HG02973 (cell line): ENCODE measurements around the gene ATG7.
"Not testable (repeated sequence)": the region's sequence is repeated elsewhere in the genome, so short reads cannot be mapped to it uniquely, and the experiment has no call there.

Experiments
- ATAC-seq: cut with Tn5 transposase; IDR thresholded peaks from one replicate; pipeline ENCODE4 v1.9.1; 2021; ENCODE audit warnings: moderate library complexity; ENCODE audit not compliant: unreplicated experiment

Gene ATG7

DNA sequence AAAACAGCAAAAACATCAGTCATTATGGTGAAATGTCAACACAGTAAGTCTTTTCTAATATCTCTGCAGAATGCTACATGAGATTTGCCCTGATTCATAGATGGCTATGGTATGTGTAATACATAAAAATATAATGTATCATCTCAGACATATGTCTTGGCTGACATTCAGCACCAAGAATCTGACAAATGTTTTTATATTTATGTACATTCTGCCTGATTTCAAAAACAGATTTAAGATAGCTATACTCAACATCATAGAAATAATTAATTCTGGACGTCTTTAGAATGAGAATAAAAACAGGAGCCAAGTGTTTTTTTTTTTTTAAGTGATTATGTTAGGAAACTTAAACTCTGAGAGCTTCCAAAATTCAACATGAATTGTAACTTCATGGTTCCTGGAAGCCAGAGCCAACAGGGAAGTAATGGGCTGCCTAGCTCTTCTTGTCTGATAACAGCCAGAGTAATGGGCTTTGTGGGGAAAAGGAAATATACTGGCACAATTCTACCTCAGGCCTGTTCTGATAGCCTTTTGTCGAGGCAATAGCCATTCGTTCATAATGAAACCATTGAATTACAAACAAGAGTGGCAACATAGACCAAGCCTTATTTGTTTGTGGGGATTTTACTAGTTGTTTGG, 187.1 kb downstream of the ATG7 start:
- ATAC-seq: no peak

DNA sequence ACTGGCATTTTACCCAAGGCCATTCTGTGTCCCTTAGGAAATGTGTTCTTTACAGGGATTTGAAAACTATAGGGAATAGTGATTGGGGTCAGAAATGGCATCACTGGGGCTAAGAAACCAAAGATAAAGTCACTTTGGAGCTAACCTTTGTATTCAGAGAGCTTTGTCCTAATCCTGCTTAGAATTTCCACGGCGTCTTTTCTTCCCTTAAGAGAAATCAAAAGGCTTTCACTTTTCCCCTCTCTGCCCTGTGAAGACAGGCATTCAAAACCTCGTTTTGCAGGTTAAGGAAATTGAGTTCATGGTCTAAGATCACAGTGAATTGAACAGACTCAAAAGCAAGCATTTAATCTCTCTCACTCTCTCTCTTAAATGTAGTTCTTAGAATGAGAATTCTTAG, 189.0 kb downstream of the ATG7 start:
- no peak for ATAC-seq

DNA sequence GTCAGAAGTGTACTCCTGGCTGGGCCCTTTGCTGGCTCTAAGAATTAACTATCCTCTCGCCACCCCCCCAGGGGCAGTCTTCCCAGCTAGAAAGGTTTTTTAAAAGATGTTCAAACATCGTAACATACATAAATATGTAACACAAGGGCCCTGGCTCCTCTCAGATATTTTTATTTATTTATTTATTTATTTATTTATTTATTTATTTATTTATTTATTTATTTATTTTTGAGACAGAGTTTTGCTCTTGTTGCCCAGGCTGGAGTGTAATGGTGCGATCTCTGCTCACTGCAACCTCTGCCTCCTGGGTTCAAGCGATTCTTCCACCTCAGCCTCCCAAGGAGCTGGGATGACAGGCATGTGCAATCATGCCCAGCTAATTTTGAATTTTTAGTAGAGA, 190.5 kb downstream of the ATG7 start:
- ATAC-seq: not testable (repeated sequence)

DNA sequence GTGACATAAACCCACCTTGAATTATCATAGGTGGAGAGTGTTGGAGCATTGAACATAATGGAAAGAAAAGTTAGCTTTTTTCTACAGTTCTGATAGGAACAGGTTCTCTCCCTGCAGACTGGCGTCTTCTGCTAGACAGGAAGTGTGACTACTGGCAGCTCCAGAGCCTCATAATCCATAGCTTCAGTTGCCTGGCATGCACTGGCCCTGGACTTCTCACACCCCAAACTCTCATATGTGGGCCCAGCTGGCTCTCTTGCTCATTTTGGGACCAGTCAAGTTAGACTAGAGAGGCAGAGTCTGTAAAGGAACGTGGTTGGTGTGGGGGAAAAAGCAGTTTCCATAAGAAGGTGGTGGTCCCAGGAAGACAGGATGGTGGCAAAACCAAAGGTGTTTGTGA, 191.4 kb downstream of the ATG7 start:
- ATAC-seq: no peak

DNA sequence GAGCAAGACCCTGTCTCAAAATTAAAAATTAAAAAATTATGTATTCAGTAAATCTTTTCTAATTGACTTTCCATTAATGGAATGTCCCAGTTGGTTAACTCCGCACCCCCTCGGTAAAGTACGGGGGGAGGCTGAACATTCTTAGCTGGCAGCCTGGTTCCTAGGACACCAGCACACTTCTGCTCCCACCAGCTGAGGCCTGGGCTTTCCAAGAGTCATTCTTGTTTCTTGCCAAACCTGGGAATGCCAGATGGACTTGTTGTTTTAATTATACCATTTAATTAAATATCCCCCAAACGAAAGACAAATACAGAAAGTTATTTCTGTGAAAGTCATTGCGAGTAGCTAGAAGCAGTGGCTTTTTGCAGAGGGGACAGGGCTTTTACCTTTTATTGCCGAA, 192.2 kb downstream of the ATG7 start:
- ATAC-seq: no peak

DNA sequence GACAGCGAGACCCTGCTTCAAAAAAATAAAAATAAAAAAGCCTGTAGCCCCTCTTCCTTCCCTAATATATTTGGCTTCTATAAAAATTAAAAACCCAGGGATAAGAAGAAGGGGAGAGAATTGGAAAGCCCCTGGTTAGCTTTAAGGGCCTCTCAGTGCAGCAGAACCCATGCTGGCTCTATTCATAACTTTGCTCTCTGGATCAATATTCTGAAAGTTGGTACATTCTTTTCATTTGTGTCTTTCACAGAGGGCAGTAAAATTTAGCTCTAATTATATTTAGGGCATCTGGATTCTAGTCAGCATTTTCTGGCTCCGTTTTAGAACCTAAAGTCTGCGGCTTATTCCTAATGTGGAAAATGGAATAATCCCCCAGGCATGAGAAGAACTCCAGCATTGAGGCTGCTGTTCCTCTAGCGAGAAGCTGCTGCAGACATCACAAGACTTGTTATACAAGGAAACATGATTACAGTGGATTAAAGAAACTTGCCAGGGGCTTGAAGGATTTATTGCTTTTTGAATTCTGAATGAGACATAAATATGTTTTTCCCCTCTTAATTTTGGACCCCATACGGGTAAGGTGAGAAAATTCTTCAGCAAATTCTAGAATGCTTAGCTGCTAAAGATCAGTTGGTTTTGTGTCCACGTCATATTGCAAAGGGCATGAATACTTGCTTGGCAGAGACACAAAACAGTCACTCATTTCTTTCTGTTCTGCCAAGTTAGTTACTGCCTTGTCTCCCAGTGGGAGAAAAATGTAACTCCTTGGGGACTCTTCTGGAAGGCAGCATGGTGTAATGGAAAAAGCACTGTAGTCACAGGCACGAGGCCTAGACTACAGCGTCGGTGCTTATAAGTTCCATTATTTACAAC, 193.8 kb downstream of the ATG7 start:
- ATAC-seq: no peak

DNA sequence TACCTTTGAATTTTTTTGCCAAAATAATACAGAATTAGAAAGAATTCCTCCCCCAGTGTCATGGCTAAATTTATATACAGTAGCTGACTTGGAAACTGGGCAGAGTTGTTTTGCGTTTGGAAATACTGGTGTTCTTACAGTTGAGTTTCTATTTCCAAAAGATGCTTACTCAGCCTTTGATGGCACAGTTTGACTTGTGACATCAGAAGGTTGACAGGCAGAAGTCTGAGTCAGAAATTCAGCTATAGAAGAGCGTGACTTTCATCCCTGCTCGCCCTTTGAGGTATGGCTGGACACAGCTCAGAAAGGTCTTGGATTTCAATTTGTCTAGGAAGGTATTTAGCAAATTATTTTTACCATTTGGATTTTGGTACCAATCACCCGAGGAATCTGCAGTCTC, 195.7 kb downstream of the ATG7 start:
- no peak for ATAC-seq

DNA sequence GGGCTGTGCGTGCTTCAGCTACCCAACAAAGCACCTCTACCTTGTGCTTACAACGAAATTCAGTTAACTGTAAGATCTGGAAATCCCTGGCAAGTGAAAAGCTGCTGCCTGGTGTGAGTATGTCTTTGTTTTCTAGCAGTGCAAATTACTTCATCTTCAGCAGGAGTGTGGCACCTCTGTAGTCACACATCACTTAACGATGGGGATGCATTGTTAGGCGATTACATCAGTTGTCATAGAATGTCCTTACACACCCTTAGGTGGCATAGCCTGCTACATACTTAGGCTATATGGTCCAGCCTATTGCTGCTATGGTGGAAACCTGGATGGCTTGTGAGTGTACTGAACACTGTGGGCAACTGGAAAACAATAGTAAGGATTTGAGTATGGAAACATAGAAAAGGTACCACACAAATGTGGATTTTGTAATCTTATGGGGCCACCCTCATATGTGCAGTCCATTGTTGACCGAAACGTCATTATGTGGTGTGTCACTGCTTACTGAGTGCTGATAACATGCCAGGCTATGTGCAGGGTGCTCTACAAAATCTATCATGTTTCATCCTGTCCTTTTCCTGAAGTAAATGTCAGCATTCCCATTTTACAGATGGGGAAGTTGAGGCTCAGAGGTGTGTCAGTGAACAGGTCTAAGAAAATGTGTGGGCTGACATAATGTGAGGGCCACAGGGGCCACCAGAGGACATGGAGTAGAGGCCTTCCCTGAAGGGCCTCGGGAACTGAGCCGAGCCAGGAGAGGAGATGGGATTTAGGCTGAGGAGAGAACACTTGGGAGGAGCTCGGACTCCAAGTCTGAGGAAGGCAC, 198.0 kb downstream of the ATG7 start:
- no peak for ATAC-seq

DNA sequence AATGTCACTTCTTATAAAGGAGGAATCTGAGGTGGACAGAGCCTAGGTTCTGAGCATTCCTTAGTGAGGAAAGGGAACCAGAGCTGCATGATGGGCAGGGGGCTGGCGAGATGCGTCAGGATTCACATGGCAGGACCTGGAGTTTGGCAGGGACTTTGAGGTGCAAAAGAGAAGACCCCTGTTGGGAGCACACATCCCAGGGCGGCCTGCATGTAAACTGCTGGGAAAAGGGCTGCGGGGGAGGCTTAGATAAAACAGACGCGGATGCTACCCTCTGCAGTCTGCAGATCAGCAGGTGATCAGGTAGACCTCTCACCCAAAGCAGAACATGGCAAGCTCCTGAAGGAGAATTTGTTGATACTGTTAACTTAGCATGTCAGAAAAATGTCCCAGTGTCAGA, 203.1 kb downstream of the ATG7 start:
- ATAC-seq: no peak

DNA sequence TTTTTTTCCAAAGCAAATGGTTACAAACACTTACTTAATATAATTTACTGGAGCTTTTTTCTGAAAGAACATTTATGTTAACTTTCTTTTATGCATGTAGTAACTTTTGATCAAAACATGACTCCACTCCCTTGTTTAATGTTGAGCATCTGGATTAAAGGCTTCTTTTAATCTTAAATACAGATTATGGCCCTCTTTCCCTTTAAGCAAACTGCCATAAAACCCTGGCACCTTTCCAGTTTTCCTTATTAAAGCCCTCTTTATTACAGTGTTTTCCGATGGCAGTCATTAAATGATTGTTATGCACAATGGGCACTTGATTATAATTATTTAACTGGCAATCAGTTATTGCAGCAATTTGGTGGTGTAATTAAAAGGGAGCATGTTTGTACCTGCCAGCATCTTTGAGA, 204.5 kb downstream of the ATG7 start:
- no peak for ATAC-seq

DNA sequence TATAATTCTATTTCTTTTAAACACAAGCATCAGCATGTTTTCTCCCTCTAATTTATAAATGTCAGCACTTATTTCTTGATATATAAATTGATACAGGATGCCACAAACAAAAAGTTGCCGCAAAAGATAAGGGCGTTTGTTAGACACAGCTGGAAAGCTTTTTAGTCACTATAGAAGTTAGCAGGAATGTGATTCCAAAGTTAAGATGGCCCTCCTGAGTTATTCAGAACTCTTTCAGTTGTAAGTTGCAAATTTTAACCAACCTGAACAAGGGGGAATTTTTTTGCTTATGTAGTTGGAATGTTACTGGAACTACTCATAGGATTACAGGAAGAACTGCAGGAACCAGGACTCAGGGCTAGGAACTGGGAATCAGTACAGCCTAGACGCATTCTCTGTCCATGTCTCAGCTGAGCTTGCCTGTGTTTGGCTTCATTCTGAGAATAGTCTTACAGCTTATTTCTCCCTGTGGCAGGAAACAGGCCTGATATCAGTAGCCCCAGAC, 205.3 kb downstream of the ATG7 start:
- no peak for ATAC-seq

DNA sequence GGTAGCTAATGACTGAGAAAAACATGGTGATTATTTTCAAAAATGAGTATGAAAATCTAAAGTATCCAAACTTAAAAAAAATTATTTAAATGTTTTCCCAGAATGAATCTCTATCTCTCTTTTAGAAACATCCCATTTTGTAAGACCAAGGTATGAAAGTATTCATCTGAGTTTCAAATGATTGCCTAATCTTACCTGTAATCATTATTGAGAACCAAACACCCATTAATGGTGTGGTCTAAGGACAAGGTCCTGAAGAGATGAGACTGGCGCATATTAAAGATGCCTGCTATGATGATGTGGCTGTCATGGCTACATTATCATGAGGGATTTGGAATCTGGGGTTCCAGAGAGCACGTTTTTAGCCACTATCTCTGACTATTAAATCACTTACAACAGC, 206.0 kb downstream of the ATG7 start:
- no peak for ATAC-seq

DNA sequence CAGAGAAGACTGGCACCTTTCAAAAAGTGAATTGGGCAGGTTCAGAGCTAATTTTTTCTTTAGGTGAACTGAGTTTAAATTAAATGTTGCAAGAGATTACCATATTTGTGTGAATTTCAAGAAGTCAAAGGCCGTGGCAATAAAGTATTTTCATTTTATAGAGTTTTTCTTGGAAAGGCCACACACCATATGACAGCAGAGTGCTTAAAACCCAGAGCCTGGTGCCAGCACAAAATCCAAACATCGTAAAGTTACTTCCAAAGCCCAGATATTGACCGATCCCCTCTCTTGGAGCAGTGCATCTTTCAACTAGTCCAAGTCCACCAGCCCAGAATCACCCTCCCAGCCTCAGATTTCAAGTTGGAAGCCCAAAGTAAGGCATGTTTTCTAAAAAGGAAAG, 207.0 kb downstream of the ATG7 start:
- ATAC-seq: no peak

DNA sequence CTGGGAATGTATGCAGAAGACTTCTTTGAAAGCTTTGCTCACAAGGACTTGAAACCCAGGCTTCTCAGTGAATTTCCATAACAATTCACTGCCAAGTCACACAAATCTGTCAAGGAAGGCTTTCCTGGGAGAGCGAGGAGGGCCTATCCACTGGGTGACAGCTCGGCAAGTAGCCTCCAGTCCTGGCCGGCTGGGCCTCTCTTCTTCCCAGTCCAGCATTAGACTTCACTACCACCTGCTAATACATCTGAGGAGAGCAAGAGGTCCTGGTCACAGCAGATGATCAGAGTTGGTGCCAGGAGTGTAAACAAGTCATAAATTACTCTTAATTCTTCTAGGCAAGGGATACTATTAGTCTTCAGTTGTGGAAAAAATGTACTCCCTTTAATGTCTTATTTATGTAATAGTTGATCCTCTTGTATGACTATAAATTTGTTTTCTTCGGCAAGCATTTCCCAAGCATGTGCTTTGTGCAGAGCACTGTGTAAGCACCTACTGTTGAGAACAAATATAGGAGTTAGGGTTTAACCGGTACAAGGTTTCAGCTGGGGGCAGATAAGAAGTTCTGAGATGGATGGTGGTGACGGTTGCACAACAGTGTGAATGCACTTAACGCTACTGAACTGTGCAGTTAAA, 208.6 kb downstream of the ATG7 start:
- no peak for ATAC-seq

DNA sequence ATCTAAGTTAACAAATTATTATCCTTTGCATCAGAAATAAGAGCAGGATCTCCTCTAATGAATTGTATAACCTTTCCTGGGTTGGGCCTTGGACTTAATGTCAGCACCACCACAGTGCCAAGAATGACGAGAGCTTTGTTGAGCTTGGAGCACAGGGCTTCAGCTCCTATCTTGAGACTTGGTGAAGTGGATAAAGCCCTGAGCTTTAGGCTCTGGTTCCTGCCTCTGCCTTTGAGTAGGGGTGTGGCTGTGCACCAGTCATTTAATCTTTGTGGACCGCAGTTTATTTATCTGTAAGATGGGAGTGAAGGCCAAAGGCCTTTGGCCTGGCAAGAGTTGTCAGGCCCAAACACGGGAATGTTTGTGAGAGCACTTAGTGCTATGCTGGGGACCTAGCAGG, 209.4 kb downstream of the ATG7 start:
- ATAC-seq: no peak

DNA sequence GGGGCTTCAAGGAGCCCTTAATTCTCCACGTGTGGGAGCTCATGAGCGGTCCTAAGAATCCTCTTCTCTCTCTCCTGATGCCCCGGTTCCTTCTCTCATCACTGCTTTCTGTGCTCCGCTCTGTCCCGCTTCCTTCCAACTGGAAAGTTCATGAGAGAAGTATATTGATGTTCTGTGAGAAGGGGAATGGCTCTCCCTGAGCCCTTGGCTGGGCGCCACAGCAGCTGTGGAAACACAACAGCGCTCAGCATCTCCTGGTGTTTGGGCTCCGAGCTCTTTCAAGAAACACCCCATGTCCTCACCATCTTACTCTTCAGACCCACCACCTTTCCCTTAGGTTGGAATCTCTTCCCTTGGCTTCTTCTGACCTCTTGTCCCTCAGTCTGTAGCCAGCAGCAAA, 209.8 kb downstream of the ATG7 start:
- no peak for ATAC-seq

DNA sequence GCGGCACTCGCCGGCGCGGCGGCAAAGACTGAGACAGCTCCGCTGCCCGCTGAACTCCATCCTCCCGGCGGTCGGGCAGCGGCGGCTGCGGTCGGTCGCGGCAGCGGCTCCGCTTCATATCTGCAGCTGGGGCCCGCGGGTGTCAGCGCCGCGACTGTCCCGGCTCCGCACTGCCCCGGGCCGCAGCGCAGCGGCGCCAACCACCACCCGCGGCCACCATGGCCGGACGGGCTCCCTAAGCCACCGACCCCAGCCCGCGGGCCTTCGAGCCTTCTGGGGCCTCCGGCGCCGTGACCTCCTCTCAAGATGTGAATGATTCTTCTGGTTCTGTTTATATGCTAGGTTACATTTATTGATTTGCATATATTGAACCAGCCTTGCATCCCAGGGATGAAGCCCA, 216.2 kb downstream of the ATG7 start:
- ATAC-seq: not testable (repeated sequence)

DNA sequence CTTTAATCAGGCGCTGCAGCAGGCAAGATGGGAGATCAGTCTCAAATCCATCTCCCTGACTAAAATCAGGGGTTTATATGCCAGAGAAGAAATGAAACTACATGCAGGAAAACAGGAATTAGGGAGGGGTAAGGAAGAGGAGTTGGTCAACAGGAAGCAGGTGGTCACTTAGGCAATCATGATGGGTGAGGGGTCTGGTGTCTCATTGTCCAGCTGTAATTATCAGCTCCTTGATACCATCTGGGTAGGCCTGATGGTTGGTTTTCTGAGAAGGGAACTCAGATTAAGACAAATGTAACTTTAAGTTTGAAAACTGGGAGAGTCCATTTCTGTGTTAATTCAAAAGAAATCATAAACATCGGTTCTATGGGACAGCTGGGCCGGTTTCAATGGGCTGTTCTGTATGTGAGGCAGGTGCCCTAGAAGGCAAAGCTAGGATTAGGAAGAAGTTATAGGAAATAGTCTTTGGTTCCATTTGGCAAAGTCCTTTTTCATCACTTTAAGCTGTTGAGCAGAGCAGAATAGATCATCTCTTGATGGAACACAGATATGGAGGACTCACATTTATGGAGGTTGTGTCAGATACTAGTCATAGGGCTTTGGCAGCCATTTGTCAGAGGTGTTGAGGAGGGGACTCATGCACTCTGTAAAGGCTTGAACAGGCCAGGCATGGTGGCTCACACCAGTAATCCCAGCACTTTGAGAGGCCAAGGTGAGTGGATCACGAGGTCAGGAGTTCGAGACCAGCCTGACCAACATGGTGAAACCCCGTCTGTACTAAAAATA, 222.1 kb downstream of the ATG7 start:
- no peak for ATAC-seq

DNA sequence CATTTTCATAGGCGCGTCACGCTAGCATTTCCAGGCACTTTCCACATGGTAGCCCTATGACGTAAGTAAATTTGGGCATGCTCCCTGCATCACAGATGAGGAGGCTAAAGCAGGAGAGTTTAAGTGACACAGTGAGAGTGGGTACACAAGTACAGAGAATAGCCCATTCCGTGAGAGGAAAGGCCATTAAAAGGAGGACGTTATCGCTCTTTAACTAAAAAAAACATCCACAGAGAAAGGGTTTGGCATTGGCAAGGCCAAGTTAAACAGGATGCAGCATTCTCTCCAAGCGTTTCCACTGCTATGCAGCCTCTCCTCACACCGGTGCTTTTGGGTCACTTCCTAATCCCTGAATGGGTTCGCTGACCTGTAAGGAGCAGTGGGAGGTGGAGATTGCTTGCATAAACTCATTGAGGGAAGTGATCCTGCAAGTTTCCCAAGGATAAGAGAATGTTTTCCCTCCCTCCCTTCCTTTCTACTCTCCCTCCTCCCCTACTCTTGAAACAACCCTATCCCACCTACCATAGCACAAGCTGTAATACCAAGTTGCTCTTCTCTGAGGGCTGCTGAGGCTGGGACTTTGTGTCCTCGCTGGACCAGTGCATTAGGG, 223.9 kb downstream of the ATG7 start:
- no peak for ATAC-seq

DNA sequence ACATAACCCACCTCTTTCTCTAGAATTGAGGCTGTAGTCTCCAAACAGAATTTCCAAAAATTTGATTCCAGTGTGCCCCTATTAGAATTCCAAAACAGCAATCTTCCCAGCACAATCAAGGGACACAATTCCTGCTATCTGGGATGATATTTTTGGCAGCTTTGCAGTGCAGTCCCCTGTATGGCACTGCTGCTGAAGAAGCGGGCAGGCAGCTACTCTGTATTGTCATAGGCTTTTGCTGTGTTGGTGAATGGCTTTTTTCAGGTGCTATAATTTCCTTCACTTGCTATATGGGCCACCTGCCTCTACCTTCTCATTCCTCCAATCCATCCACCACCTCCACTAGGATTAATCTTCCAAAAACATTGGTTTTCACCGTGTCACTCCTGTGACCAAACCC, 226.0 kb downstream of the ATG7 start:
- no peak for ATAC-seq
